Measurements from ENCODE around the gene RNU11.
"Not testable (repeated sequence)": the region's sequence is repeated elsewhere in the genome, so short reads cannot be mapped to it uniquely, and the experiment has no call there.

- TF ChIP-seq CTCF (conservative IDR thresholded peaks at IDR 0.05; ENCODE audit: low read depth, low read length) = peak; percentile 34; the same call in 1 of the 2 replicates
- TF ChIP-seq EZH2 (IDR thresholded peaks at IDR 0.05; ENCODE audit: borderline replicate concordance, low read depth, low read length, poor library complexity, severe bottlenecking) = not testable (repeated sequence)
Measured at GRCh38 chr1:28653870-28654269, 5.5 kb downstream of the RNU11 start.

All from A673 (cell line).